Measurements from ENCODE around the gene STMND1.
A peak's percentile ranks its signal among the peaks of the same experiment; 100 is the strongest.
"Not testable (repeated sequence)": the region's sequence is repeated elsewhere in the genome, so short reads cannot be mapped to it uniquely, and the experiment has no call there.

Gene STMND1

DNA sequence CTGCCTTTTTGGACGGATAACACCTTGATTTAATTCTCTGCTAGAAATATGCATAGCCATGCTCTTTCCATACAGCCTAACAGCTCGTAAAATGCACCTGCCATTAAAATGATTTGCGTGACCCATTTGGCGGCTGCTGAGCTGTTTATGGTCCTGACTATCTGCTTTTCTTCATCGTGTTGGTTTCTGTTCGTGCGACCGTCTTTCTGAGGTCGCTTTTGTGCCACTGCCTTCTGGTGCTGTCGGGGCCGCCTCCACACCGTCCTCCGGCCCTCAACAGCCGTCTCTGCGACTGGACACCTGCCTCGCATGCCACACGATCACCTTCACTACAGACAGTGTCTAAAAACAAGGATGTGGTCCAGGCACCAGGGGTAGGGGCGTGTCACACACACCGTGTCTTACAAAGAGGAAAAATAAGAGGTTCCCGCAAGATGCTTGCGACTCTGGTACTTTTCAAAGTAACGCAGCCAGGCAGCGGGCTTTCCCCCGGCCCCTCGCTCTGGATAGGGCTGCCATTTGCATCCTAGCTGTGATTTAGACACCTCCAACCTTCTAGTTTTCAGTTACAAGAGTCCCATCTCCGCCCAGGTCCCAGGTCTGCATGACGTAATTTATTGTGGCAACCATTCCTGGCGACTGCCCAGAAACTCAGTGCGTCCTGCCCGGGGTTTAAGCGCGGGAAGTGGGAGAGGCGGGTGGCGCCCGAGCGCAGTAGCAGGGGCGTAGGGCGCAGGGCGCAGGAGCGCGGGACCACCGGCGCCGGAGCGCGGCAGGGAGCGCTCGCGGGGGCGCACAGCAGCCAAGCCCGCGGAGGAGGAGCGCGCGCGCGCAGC is at the start of gene STMND1:
TSS of gene STMND1 (plus strand) at position 629 of the 836 bp plus-strand sequence. CDS start 208 bp downstream, outside the sequence.
- no peak for DNase-seq (ENCODE audit: low read depth)

DNA sequence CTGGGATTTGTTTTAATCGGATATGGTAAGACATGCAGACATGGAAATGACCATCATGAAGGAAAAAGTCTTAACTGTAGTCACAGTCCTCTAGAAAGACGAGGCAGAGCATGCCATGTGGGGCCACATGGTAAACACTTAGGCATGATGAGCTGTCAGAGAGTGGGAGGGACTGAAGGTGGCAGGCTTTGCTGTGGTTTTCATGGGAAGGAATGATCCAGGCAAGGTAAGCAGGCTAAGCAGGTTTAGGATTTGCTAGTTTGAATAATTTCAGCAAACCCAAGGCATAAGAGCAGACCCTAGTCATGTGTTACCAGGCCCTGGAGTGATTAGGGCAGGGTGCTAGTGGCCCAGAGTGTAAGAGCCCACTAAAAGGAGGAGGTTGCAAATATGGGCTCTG is 47.2 kb upstream of the STMND1 start:
- DNase-seq (ENCODE audit: low read depth) = no peak

DNA sequence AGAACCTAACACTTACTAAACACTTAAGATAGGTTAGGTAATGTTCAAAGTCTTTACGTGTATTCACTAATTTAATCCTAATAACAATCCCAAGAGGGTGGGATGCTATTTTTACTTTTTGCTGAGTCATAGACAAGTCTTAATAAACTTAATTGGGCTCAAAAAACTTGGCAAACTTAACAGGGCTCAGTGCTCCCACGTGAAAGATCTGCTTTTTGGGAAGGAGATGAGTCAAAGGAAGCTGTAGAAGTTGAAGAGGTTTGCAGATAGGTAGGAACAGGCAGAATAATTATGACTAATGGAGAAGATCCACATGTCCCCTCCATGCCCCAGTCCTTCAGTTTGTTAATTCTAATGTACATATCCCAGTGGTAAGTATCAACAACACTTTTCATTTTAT is 44.5 kb upstream of the STMND1 start:
- no peak for DNase-seq (ENCODE audit: low read depth)

DNA sequence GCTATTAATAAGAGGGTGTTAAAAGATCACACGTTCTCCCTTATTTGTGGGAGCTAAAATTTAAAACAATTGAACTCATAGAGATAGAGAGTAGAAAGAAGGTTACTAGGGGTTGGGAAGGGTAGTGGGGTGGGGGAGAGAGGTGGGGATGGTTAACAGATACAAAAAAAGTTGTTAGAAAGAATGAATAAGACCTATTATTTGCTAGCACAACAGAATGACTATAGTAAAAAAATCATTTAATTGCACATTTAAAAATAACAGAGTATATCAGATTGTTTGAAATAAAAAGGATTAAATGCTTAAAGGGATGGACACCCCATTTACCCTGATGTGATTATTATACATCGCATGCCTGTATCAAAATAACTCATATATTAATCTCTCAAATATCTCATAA is 43.3 kb upstream of the STMND1 start:
- DNase-seq (ENCODE audit: low read depth) = no peak

DNA sequence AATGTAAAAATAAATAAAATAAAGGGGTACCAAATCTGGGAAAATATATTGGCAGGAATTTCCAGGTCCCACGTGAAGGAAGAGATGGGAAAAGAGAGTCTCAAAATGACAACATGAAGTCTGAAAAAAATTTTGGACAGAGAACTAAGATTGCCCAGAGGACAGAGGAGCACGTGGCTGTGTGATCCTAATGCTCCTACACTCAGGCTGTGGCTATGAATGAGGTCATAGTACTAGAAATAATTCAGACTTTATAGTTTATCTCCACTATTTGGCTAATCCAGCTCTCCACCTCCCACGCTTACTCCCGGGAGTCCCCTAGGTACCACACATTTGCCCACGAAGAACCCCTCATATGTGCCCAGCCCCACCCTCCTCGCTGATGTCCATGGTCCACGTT is 42.8 kb upstream of the STMND1 start:
- no peak for DNase-seq (ENCODE audit: low read depth)

DNA sequence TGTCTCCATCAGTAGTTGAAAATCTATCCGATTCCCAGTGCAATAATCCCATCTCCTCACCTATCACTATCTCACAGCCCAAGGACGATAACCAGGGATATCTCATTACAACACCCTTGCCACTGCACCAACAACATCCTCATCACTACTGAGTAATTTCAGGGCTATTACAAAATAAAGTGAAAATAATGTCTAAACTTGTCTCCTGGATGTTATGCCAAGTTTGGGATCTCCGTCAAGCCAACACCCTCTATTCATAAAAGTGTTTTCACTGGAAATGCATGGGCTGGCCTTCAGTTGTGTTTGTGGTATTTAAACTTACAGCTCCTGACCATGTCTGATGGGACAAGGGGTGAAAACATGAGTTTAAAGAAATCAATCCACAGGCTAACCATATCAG is 42.0 kb upstream of the STMND1 start:
- no peak for DNase-seq (ENCODE audit: low read depth)

DNA sequence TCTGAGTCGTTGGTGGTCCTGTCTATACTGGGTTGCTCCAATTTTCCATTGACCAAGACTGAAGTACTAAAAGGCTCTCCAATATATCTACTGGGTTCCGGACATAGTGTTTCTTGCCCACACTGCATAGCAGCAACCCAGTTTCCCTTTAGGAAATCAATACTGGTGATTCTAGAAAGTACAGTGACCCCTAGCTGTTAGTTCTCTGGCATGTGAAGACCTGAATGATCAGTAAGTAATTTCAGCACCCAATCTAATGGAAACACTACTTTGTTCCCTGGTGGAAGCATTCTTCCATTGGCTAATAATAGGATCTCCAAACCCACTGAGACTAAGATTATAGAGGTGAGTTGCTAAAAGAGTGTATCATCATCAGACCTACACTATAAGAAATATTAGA is 40.8 kb upstream of the STMND1 start:
- DNase-seq (ENCODE audit: low read depth) = no peak

DNA sequence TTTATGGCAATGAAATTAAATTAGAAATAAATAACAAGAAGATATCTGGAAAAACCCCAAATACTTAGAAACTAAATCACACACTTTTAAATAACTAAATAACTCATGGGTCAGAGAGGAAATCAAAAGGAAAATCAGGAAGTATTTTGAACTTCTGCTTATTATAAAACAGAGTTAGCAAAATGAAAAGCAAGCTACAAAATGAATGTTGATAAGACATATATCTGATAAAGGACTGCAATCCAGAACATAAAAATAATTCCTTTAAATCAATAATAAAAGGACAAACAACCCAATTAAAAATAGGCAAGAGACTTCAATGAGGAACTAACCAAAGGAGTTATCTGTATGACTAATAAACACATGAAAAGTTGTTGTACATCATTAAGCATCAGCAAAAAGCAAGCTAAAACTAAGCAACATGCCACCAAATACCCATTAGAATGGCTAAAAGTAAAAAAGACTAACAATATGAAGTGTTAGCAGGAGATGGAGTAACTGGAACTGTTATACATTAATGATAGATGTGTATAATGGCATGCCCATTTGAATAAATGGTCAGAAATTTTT is 38.9 kb upstream of the STMND1 start:
- DNase-seq (ENCODE audit: low read depth) = no peak

DNA sequence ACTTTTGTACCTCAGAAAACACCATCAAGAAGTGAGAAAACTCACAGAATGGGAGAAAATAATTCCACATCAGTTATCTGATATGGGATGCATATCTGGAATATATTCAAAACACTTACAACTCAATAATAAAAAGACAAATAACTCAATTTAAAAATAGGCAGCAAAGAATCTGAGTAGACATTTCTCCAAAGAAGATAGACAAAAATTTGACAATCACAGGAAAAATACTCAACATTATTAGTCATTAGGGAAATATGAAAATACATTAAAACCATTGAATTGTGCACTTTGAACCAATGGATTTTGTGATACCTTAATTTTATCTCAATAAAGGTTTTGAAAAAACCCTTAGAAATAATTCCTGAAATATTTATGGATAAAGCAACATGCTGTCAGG is 36.9 kb upstream of the STMND1 start:
- no peak for DNase-seq (ENCODE audit: low read depth)

DNA sequence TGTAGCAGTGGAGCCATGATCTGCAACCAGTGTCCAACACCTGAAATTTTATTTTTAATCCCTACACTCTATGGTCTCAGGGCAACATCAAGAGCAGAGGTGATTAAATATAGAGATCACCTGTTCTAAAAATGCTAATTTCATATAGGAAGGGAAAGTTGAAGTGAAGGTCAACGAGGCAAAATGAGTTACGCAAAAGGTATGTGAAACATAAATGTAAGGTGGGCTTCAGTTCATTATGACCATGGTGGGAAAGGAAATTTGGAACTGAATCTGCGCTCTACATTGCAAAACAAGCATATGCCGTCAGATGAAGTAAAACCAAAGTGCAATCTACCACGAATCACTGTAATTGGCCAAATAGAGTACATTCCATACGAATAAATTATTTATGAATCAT is 35.2 kb upstream of the STMND1 start:
- DNase-seq (ENCODE audit: low read depth) = no peak

DNA sequence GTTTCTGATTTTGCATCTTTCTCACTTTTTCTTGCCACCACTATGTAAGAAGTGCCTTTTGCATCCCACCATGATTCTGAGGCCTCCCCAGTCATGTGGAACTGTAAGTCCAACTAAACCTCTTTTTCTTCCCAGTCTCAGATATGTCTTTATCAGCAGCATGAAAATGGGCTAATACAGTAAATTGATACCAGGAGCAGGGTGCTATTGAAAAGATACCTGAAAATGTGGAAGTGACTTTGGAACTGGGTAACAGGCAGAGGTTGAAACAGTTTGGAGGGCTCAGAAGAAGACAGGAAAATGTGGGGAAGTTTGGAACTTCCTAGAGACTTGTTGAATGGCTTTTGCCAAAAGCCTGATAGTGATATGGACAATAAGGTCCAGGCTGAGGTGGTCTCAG is 32.9 kb upstream of the STMND1 start:
- DNase-seq (ENCODE audit: low read depth) = not testable (repeated sequence)

DNA sequence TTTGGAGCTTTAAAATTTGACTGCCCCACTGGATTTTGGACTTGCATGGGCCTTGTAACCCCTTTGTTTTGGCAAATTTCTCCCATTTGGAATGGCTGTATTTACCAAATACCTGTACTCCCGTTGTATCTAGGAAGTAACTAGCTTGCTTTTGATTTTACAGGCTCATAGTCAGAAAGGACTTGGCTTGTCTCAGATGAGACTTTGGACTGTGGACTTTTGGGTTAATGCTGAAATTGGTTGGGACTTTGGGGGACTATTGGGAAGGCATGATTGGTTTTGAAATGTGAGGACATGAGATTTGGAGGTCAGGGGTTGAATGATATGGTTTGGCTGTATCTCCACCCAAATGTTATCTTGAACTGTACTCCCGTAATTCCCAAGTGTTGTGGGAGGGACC is 31.4 kb upstream of the STMND1 start:
- not testable (repeated sequence) for DNase-seq (ENCODE audit: low read depth)

DNA sequence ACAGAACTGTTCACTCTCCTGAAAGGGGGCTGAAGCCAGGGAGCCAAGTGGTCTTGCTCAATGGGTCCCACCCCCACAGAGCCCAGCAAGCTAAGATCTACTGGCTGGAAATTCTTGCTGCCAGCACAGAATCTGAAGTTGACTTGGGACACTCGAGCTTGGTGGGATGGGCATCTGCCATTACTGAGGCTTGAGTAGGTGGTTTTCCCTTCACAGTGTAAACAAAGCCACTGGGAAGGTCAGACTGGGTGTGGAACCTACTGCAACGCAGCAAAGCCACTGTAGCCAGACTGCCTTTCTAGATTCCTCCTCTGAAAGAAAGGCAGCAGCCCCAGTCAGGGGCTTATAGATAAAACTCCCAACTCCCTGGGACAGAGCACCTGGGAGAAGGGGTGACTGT is 28.3 kb upstream of the STMND1 start:
- not testable (repeated sequence) for DNase-seq (ENCODE audit: low read depth)

DNA sequence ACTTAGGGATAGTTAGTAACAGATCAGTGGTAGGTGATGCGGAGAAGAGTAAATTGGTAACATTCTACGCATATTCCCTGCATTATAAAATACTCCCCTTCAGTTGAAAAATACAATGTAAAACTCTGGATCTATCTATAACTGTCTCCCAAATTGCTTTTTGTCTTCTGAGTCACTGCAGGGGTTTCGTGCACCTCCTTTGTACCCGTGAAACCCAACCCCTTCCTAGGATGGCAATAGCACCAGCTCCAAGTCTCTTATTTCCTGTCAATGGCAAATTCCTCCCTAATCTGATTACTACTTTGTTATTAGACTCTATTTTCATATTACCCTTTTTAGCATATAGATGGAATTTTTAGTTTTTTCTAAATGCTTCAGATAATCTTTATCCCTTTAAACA is 20.6 kb upstream of the STMND1 start:
- no peak for DNase-seq (ENCODE audit: low read depth)

DNA sequence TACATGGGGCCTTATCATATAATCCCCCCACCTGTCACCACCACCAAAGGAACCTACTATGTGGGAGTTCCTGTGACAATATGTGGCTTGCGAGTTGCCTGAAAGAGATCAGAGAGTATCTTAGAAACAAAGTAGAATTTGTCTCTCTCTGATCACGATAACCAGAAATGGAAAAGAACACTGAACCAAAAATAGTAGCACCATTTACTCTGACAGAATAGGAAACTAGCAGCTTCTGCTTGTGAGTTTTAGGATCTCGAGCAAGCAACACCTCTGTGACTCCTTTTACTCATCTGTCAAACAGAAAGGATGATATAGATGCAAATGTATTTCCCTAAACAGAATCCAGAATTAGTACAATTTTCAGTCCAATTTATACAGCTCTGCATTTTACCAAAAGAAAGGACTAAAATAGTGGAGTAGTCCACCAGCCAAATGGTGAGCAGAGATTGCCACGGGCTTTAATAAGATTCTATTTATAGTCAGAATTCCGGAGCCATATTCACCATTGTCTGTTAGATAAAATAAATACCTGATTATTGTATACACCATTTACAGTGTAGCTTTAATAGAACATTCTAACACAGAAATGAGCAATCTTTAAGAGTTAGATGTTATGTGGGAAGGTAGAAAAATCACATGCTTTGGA is 19.9 kb upstream of the STMND1 start:
- no peak for DNase-seq (ENCODE audit: low read depth)

DNA sequence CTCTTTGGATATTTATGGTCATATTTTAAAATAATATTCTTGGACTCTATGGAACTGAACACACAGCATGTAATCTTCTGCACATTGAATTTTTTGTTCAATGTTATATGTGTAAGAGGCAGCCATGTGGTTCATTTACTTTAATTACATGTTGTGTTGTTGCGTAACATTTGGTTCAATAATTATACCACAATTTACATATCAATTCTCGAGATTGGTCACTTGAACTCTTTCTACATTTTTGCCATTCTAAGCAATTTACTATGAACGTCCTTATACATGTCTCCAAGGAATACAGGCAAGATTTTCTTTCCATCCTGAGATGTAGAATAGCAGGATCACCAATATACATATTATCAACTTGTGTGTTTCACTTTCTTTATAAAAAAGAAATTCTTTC is 18.5 kb upstream of the STMND1 start:
- no peak for DNase-seq (ENCODE audit: low read depth)

DNA sequence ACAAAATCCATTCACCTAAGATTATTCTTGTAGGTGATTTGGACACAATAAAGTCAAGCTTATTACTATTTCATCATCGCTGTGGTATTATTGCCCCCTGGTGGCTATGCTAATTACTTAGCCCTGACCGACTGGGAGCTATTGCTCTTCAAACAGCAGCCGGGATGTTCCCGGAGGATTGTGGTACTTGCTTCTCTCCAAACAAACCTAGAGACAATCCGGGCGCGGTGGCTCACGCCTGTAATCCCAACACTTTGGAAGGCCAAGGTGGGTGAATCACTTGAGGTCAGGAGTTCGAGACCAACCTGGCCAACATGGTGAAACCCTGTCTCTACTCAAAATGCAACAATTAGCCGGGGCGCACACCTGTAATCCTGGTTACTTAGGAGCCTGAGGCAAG is 15.4 kb upstream of the STMND1 start:
- DNase-seq (ENCODE audit: low read depth) = peak; percentile 7

DNA sequence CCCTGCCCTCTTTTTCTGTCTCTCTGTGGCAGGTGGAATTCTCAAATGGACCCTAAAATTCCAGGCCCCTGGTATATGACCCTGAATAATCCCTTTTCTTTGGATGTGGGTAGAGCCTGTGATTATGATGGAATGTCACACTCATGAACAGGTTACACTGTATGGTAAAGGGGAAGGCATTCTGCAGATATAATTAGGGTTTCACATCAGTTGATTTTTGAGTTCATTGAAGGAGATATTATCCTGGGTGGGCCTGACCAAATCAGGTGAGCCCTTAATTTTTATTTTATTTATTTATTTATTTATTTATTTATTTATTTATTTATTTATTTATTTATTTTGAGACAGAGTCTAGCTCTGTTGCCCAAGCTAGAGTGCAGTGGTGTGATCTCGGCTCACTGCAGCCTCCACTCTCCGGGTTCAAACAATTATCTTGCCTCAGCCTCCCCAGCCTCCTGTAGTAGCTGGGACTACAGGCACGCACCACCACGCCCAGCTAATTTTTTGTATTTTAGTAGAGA is 13.7 kb upstream of the STMND1 start:
- DNase-seq (ENCODE audit: low read depth) = no peak

DNA sequence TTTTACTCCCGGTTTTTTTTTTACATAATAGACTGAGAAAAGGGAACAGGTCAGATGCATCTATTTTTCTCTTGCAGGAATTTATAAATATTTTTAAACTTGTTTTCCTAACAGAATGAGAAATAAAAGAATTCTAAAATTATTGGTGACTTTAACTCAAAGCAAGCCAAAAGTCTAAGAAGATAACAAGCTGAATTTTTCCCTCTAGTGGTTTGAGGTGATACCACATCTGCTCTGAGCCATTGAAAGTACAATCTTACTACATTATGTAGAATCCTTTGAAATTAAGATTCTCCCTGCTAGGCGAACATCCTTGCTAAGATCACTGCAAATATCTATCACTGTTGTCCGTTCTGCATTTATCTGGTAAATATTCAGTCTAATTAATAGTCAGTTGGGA is 10.7 kb upstream of the STMND1 start:
- DNase-seq (ENCODE audit: low read depth) = no peak

DNA sequence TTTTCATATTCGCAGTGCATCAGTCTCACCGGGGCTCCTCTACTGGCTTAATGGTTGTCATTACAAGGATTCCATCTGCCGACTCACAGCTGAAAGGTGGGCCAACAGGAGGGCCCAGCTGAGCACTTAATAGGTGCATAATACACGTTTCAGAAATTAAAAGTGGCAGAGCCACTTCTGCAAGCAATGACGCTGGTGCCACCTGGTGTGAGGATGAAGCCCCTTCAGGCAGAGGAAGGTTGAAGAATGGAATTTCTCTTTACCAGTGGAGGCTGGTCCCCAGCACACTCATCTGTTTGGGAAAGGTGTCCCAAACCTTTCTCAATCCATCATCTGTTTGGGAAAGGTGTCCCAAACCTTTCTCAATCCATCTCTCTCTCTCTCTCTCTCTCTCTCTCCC is 8.2 kb upstream of the STMND1 start:
- no peak for DNase-seq (ENCODE audit: low read depth)

DNA sequence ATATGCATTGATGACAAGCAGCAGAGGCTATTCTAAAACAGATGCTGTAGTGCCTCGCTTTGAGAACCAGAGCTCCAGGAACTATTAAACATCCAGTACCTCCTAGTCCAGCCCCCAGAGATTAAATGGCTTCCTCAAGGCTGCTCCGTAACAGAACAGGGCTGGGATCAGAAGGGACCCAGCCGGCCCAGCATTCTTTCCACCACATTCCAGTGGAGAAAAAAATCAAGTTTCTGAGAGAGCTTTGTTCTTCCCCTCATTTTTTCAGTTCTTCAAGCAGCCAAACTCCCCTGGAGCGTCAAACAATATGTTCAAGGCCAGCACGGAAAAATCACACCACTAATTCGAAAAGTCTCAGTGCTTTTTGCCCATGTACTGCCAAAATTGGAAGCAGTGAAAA is 5.8 kb upstream of the STMND1 start:
- no peak for DNase-seq (ENCODE audit: low read depth)

DNA sequence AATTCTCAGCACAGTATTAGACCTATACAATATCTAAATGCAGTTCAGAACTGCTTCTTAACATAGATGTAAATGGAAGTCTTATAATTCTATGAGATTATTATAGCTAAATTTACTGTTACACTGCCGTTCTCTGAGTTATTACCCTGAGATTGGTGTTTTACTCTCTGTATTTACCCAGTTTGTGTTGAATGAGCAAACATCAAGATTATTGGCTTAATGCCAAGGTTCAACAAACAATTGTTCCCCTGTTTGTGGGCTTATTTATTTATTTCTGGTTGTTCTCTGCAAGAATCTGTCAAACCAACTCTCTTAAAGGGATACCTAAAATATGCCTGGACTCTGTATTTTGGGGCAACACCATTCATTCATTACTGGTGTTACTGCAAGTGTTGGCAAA is 5.2 kb upstream of the STMND1 start:
- no peak for DNase-seq (ENCODE audit: low read depth)

DNA sequence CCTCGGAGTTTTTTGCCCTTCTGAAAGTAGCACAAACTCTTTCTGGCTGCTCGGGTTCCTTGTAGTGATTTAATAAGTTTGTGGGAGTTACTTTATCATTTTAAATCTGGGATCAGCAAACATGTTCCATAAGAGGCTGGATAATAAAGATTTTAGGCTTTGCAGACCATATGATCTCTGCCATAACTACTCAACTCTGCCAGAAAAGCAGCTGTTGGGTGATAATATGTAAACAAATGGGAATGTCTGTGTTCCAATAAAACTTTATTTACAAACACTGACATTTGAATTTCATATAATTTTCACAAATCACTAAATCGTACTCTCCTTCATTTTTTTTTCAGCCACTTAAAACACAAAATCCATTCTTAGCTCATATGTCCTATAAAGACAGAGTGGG is 3.9 kb upstream of the STMND1 start:
- no peak for DNase-seq (ENCODE audit: low read depth)
